Fibroblast of lung (primary cell): Measurements from ENCODE around the gene KCNAB2. TPM values are rescaled to one million over a fixed set of nuclear protein-coding genes. Genes with fewer than 3 reads are reported as not detected.
A peak's percentile ranks its signal among the peaks of the same experiment; 100 is the strongest.

ENCODE experiments used
- DNase-seq, 2 donors: peaks; one replicate each; pipeline versions ENCODE4 v3.0.0 to v3.0.0-alpha.2; 2010; ENCODE audit warnings: low read depth in 2 of 2
- H2AFZ ChIP-seq: 2 replicates; pipeline ENCODE4 v1.5.1; 2012; ENCODE audit warnings: low read length, control low read depth, inconsistent platforms
- H3K27ac ChIP-seq: 2 replicates; pipeline ENCODE4 v1.5.1; 2011; ENCODE audit warnings: low read length, control low read depth; ENCODE audit not compliant: insufficient read depth
- H3K27me3 ChIP-seq: 2 replicates; pipeline ENCODE4 v1.5.1; 2011; ENCODE audit warnings: mild to moderate bottlenecking, low read length; ENCODE audit not compliant: control insufficient read depth, insufficient read depth
- H3K36me3 ChIP-seq: 2 replicates; pipeline ENCODE4 v1.5.1; 2011; ENCODE audit warnings: low read length; ENCODE audit not compliant: control insufficient read depth, insufficient read depth
- H3K4me1 ChIP-seq: 2 replicates; pipeline ENCODE4 v1.5.1; 2011; ENCODE audit warnings: low read length; ENCODE audit not compliant: control insufficient read depth, insufficient read depth; ENCODE audit errors: extremely low read depth
- H3K4me2 ChIP-seq: 2 replicates; pipeline ENCODE4 v1.5.1; 2011; ENCODE audit warnings: low read length, control low read depth; ENCODE audit not compliant: insufficient read depth; ENCODE audit errors: extremely low read depth
- H3K4me3 ChIP-seq, 4 experiments: fragments of 200-600 bp in 1 of 4; sonication (generic) in 1 of 4; replicated peaks in 1 of 4; 2 replicates each; pipeline ENCODE4 v1.5.1; 2011 to 2016; ENCODE audit warnings: low read length in 4 of 4, low read depth in 3 of 4, mild to moderate bottlenecking in 3 of 4, control low read depth in 2 of 4, inconsistent platforms in 1 of 4, mixed read lengths in 1 of 4; ENCODE audit not compliant: insufficient read depth in 1 of 4; ENCODE audit errors: control extremely low read depth in 1 of 4
- H3K79me2 ChIP-seq: 2 replicates; pipeline ENCODE4 v1.5.1; 2012; ENCODE audit warnings: mild to moderate bottlenecking, low read length, inconsistent platforms; ENCODE audit not compliant: control insufficient read depth, insufficient read depth
- H3K9ac ChIP-seq: 2 replicates; pipeline ENCODE4 v1.5.1; 2011; ENCODE audit warnings: mild to moderate bottlenecking, low read length, control low read depth; ENCODE audit not compliant: insufficient read depth
- H3K9me3 ChIP-seq: 2 replicates; pipeline ENCODE4 v1.5.1; 2012; ENCODE audit warnings: low read depth, low read length; ENCODE audit not compliant: control insufficient read depth, insufficient read depth
- H4K20me1 ChIP-seq: 2 replicates; pipeline ENCODE4 v1.5.1; 2011; ENCODE audit warnings: low read length; ENCODE audit not compliant: control insufficient read depth, insufficient read depth; ENCODE audit errors: extremely low read depth
- EZH2 ChIP-seq: IDR thresholded peaks from 2 replicates; pipeline ENCODE4 v1.5.1; 2012; ENCODE audit warnings: low read length, control low read depth, mild to moderate bottlenecking; ENCODE audit errors: missing control alignments
- polyA plus RNA-seq, 2 donors: library from polyadenylated mRNA; depleted of rRNA in 1 of 2; stranded (reverse) in 1 of 2; unstranded in 1 of 2; fragments of >200 nt; gene quantifications; 2 replicates each; pipeline ENCODE4 v1.2.1, GENCODE V29; 2011 to 2012; ENCODE audit warnings: missing spikeins in 1 of 2
- total RNA-seq: library from RNA; depleted of rRNA; stranded (reverse); fragments of >200 nt; gene quantifications from 2 replicates; pipeline ENCODE4 v1.2.1, GENCODE V29; 2014
- TF ChIP-seq, protein P1 (sequence below), 2 donors: IDR thresholded peaks in 1 of 2; conservative IDR thresholded peaks in 1 of 2; 1 replicate in 1 of 2; 2 replicates in 1 of 2; pipeline ENCODE4 v1.5.1; 2011 to 2012; ENCODE audit warnings: low read length in 2 of 2, control low read depth in 1 of 2, inconsistent platforms in 1 of 2, low read depth in 1 of 2, mild to moderate bottlenecking in 1 of 2

The KCNAB2 gene
- total and polyA plus RNA-seq, 2 donors (not counting 1 experiment from before 2014, with no cell fraction given), result 2.2 to 2.5 TPM

DNA sequence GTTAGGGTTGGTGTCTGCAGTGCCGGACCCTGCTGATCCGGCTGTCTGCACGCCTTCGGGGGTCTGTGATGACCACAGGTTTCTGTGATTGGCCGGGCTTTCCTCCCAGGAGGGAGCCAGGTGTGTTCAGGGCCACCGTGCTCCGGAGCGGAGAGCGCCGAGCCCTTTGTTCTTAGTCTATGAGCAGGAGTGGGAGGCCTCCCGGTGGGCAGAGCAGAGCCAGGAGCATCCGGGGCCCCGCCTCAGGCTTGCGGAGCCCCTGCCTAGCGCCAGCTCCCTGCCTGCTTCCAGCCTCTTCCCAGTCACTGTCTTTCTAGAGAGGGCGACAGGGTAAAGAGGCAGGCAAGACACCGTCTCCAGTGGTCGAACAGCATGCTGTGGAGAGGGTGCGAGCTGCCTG, 31.8 kb downstream of the KCNAB2 start:
- Histone ChIP-seq H3K4me3 (no peak overlapping the region), H3K36me3 (no peaks in the 10 kb centered on the region), H2AFZ (no peak overlapping the region), H3K4me1 (no peaks in the 10 kb centered on the region), H3K9ac (no peak overlapping the region), H4K20me1 (no peaks in the 10 kb centered on the region), H3K9me3 (no peaks in the 10 kb centered on the region), H3K27ac (no peak overlapping the region), H3K27me3 (no peaks in the 10 kb centered on the region), H3K4me2 (no peak overlapping the region), H3K79me2 (no peaks in the 10 kb centered on the region)
- DNase-seq, result no peak
- TF ChIP-seq, protein P1, sequence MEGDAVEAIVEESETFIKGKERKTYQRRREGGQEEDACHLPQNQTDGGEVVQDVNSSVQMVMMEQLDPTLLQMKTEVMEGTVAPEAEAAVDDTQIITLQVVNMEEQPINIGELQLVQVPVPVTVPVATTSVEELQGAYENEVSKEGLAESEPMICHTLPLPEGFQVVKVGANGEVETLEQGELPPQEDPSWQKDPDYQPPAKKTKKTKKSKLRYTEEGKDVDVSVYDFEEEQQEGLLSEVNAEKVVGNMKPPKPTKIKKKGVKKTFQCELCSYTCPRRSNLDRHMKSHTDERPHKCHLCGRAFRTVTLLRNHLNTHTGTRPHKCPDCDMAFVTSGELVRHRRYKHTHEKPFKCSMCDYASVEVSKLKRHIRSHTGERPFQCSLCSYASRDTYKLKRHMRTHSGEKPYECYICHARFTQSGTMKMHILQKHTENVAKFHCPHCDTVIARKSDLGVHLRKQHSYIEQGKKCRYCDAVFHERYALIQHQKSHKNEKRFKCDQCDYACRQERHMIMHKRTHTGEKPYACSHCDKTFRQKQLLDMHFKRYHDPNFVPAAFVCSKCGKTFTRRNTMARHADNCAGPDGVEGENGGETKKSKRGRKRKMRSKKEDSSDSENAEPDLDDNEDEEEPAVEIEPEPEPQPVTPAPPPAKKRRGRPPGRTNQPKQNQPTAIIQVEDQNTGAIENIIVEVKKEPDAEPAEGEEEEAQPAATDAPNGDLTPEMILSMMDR (conservative IDR thresholded peaks at IDR 0.05 in 1 of 2, IDR thresholded peaks at IDR 0.05 in 1 of 2; ENCODE audit: low read depth in 1 of 2, low read length in 2 of 2), result no peak
- TF ChIP-seq EZH2, result no peak

DNA sequence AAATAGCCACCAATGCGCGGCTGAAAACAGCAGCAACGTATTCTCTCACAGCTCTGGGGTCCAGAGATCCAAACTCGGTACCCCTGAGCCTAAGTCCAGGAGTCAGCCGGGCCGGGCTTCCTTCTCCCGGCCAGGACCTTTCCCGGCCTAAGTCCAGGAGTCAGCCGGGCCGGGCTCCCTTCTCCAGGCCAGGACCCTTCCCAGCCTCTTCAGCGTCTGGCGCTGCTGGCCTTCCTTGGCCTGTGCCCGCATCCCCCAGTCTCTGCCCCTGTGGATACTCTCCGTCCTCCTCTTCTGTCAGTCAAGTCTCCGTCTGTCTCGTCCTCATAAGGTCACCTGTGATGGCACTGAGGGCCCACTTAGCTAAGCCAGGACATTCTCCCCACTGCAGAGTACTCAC, 32.2 kb downstream of the KCNAB2 start:
- H2AFZ ChIP-seq, result no peak overlapping the region
- TF ChIP-seq EZH2, result no peak
- TF ChIP-seq, protein P1 (conservative IDR thresholded peaks at IDR 0.05 in 1 of 2, IDR thresholded peaks at IDR 0.05 in 1 of 2; ENCODE audit: low read depth in 1 of 2, low read length in 2 of 2), result no peak

DNA sequence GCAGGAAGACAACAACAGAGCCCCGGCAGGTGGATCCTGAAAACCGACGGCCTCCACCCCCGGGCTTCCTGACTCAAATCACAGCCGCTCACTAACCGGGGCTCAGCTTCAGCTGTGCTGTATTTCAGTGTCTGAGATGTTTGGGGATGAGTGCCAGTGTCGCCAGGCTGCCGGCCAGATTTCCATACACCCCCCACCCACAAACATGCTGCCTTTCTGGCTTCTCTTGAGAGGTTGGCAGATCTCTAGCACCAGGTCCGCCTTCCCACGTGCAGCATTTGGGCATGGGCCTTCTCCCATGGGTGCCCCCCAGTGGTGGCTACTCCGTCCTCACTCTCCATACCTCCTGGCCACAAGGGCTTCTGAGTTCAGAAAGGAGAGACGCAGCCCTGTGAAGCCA, 34.8 kb downstream of the KCNAB2 start:
- no peaks in the 10 kb centered on the region for H3K4me1 ChIP-seq
- DNase-seq, result no peak
- no peaks in the 10 kb centered on the region for H4K20me1 ChIP-seq
- TF ChIP-seq EZH2, result no peak
- TF ChIP-seq, protein P1 (conservative IDR thresholded peaks at IDR 0.05 in 1 of 2, IDR thresholded peaks at IDR 0.05 in 1 of 2; ENCODE audit: low read depth in 1 of 2, low read length in 2 of 2), result peak; percentile 11 to 30
- H3K36me3 ChIP-seq, result no peaks in the 10 kb centered on the region
- no peak overlapping the region for H3K9ac ChIP-seq
- H3K27me3 ChIP-seq, result no peaks in the 10 kb centered on the region
- H3K4me3 ChIP-seq, result no peak overlapping the region
- no peak overlapping the region for H3K4me2 ChIP-seq
- no peaks in the 10 kb centered on the region for H3K79me2 ChIP-seq
- no peaks in the 10 kb centered on the region for H3K9me3 ChIP-seq
- H3K27ac ChIP-seq, result no peak overlapping the region
- no peak overlapping the region for H2AFZ ChIP-seq

More for the DNA sequence above, 32.2 kb downstream of the KCNAB2 start:
- no peaks in the 10 kb centered on the region for H3K9me3 ChIP-seq
- no peak for DNase-seq
- H3K4me1 ChIP-seq, result no peaks in the 10 kb centered on the region
- H3K4me2 ChIP-seq, result no peak overlapping the region
- H3K79me2 ChIP-seq, result no peaks in the 10 kb centered on the region
- no peaks in the 10 kb centered on the region for H3K36me3 ChIP-seq
- no peak overlapping the region for H3K27ac ChIP-seq
- H3K9ac ChIP-seq, result no peak overlapping the region
- H3K4me3 ChIP-seq, result no peak overlapping the region
- no peaks in the 10 kb centered on the region for H4K20me1 ChIP-seq
- H3K27me3 ChIP-seq, result no peaks in the 10 kb centered on the region
